Measurements from ENCODE around the gene DPEP2NB. TPM values are rescaled to one million over a fixed set of nuclear protein-coding genes. Genes with fewer than 3 reads are reported as not detected.

Gene DPEP2NB
- total RNA-seq, 1 experiment from 2014 or later = not detected

DNA sequence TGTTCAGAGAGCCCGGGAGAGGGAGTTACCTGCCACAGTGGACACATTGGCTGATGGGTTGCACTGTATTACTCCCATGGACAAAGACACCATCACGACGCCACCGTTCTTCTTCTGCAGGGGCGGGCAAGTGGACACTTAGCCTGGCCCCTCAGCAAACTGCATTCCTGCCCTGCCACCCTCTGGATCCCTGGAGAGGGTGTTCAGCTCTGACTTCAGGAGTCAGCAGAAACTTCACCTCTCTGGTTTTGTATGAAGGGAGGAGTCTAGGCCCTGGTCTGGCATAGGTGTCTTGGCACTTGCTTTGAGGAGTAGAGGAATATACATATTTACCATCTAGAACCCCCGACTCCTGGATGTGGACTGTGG is 25.7 kb downstream of the DPEP2NB start:
- no peaks in the 10 kb centered on the region for H3K79me2 ChIP-seq (ENCODE audit: insufficient read depth, low read length)
- no peak overlapping the region for H3K9ac ChIP-seq (ENCODE audit: extremely low read depth, insufficient read length, low read length)
- H4K5ac ChIP-seq (ENCODE audit: insufficient read length, low read depth, low read length) = no peak overlapping the region
- no peak overlapping the region for H3K4me2 ChIP-seq (ENCODE audit: insufficient read depth, insufficient read length, low read length)
- no peaks in the 10 kb centered on the region for H3K79me1 ChIP-seq (ENCODE audit: insufficient read depth, low read depth, low read length, poor library complexity, severe bottlenecking)
- Mint-ChIP-seq H3K9me3 (no peaks in the 10 kb centered on the region), H3K4me1 (0 out of 4 replicates have a peak, but pooled peaks cover 0 to 2% of the 10 kb centered on the region in 2 experiments), H3K4me3 (no peak overlapping the region), H3K27ac (no peak overlapping the region), H3K36me3 (ENCODE audit: insufficient read depth in 1 of 3, low read depth in 3 of 3) (no peaks in the 10 kb centered on the region; a peak in 1 of 7 replicates), H3K27me3 (ENCODE audit: low read depth) (peaks cover 30% of the 10 kb centered on the region)
- no peak overlapping the region for H2AK5ac ChIP-seq (ENCODE audit: insufficient read length, low read length)
- H2BK20ac ChIP-seq (ENCODE audit: low read depth, low read length, poor library complexity, severe bottlenecking) = no peak overlapping the region
- no CpG with 5 or more reads among the region's 6 CpGs for WGBS (ENCODE audit: extremely low coverage, insufficient read length, low lambda C conversion rate)
- H3K14ac ChIP-seq (ENCODE audit: insufficient read depth, low read length) = no peak overlapping the region
- no peak overlapping the region for H2BK15ac ChIP-seq (ENCODE audit: low read depth, low read length)
- no peaks in the 10 kb centered on the region for H4K20me1 ChIP-seq (ENCODE audit: control insufficient read depth, insufficient read depth, insufficient read length)
- no peak overlapping the region for H3K18ac ChIP-seq (ENCODE audit: insufficient read length, low read depth, low read length)
- H3K23me2 ChIP-seq (ENCODE audit: insufficient read length, low read depth, low read length, poor library complexity, severe bottlenecking) = no peaks in the 10 kb centered on the region
- no peak overlapping the region for H2BK5ac ChIP-seq (ENCODE audit: insufficient read length, low read length)
- TF ChIP-seq, protein P1, sequence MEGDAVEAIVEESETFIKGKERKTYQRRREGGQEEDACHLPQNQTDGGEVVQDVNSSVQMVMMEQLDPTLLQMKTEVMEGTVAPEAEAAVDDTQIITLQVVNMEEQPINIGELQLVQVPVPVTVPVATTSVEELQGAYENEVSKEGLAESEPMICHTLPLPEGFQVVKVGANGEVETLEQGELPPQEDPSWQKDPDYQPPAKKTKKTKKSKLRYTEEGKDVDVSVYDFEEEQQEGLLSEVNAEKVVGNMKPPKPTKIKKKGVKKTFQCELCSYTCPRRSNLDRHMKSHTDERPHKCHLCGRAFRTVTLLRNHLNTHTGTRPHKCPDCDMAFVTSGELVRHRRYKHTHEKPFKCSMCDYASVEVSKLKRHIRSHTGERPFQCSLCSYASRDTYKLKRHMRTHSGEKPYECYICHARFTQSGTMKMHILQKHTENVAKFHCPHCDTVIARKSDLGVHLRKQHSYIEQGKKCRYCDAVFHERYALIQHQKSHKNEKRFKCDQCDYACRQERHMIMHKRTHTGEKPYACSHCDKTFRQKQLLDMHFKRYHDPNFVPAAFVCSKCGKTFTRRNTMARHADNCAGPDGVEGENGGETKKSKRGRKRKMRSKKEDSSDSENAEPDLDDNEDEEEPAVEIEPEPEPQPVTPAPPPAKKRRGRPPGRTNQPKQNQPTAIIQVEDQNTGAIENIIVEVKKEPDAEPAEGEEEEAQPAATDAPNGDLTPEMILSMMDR (conservative IDR thresholded peaks at IDR 0.05) = no peak
- H3K4ac ChIP-seq (ENCODE audit: low read depth, low read length) = no peak overlapping the region
- H4K91ac ChIP-seq (ENCODE audit: insufficient read length, low read depth, low read length) = no peak overlapping the region
- no peaks in the 10 kb centered on the region for H3K27me3 ChIP-seq (ENCODE audit: insufficient read depth, low read length)
- no peak overlapping the region for H3K27ac ChIP-seq (ENCODE audit: insufficient read length, low read depth, low read length)
- no peak for DNase-seq
- no peak overlapping the region for H4K8ac ChIP-seq (replicated peaks; ENCODE audit: insufficient read length, low read depth, low read length)
- no peaks in the 10 kb centered on the region for H3K4me1 ChIP-seq (ENCODE audit: insufficient read depth, low read length)
- no peak overlapping the region for H2BK120ac ChIP-seq (ENCODE audit: low read depth, low read length, poor library complexity, severe bottlenecking)
- H3T11ph ChIP-seq (ENCODE audit: low read length) = no peak overlapping the region
- H2AFZ ChIP-seq (ENCODE audit: low read length) = no peak overlapping the region
- H2BK12ac ChIP-seq (ENCODE audit: insufficient read length, low read depth, low read length) = no peak overlapping the region
- H3K23ac ChIP-seq (ENCODE audit: insufficient read length, low read depth, low read length) = no peak overlapping the region
- no peak overlapping the region for H3K56ac ChIP-seq (ENCODE audit: insufficient read length, low read depth, low read length)
- no peaks in the 10 kb centered on the region for H3K9me3 ChIP-seq (ENCODE audit: control insufficient read depth, low read depth, low read length)
